Measurements from ENCODE around the gene TRPM1. TPM values are rescaled to one million over a fixed set of nuclear protein-coding genes. Genes with fewer than 3 reads are reported as not detected.

TRPM1 gene
- total RNA-seq, 1 donor from 2014 or later: not detected

DNA sequence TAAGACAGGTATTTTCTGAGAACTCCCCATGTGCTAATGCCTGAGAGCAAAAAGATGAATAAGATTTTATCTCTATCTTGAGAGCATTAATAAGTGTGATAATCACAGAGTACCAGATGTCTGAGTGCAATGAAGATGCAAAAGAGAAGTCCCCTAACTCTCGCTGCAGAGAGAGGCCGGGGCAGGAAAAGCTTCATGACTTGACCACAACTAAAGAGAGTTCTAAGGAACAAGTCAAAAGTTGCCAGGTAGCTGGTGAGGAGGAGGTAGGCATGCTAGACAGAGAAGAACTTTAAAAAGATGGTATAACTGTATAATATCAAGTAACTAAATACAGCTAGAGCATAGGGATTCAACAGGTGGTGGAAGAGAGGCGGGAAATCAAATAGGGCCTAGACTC lies 138.9 kb downstream of the TRPM1 start:
- Histone ChIP-seq H3K27ac (no peak overlapping the region), H3K27me3 (ENCODE audit: low read depth) (no peaks in the 10 kb centered on the region), H3K36me3 (peaks cover 92% of the 10 kb centered on the region), H3K9me3 (no peaks in the 10 kb centered on the region), H3K4me1 (no peaks in the 10 kb centered on the region), H3K4me3 (no peak overlapping the region)
- TF ChIP-seq, protein P1, sequence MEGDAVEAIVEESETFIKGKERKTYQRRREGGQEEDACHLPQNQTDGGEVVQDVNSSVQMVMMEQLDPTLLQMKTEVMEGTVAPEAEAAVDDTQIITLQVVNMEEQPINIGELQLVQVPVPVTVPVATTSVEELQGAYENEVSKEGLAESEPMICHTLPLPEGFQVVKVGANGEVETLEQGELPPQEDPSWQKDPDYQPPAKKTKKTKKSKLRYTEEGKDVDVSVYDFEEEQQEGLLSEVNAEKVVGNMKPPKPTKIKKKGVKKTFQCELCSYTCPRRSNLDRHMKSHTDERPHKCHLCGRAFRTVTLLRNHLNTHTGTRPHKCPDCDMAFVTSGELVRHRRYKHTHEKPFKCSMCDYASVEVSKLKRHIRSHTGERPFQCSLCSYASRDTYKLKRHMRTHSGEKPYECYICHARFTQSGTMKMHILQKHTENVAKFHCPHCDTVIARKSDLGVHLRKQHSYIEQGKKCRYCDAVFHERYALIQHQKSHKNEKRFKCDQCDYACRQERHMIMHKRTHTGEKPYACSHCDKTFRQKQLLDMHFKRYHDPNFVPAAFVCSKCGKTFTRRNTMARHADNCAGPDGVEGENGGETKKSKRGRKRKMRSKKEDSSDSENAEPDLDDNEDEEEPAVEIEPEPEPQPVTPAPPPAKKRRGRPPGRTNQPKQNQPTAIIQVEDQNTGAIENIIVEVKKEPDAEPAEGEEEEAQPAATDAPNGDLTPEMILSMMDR (IDR thresholded peaks at IDR 0.05): no peak
- DNase-seq (no peak), ATAC-seq (no peak)
- intact Hi-C loops (cut with DNase I): no loop called here

GRCh38 chr15:30962079-30962478 lies 139.4 kb downstream of the TRPM1 start:
- peaks cover 94% of the 10 kb centered on the region for H3K36me3 ChIP-seq
- DNase-seq: no peak
- TF ChIP-seq, protein P1 (IDR thresholded peaks at IDR 0.05): no peak

DNA sequence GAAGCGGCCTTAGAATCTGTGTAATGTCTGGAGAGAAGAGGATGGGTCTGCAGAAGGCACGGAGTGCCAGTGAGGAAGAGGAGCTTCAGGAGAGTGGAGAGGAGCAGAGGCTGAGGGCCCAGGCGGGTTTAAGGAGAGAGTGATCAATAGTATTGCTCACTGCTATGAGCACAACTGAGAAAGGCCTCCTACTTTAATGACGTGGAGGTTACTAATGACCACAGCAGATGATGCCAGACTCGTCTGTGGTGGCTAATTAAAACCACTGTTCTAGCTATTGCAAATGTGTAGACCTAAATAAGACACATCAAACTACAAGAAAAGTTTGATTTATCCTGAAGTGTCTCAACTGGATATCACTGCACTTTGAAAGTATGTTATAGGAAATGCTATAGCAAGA lies 143.3 kb downstream of the TRPM1 start:
- H3K27ac ChIP-seq: no peak overlapping the region
- H3K9me3 ChIP-seq: no peaks in the 10 kb centered on the region
- TF ChIP-seq, protein P1 (IDR thresholded peaks at IDR 0.05): no peak
- no peaks in the 10 kb centered on the region for H3K27me3 ChIP-seq (ENCODE audit: low read depth)
- no peak for ATAC-seq
- DNase-seq: no peak
- H3K4me3 ChIP-seq: no peak overlapping the region
- intact Hi-C loops (cut with DNase I): no loop called here
- peaks cover 4% of the 10 kb centered on the region for H3K4me1 ChIP-seq
- H3K36me3 ChIP-seq: peaks cover 98% of the 10 kb centered on the region

More at GRCh38 chr15:30962079-30962478, 139.4 kb downstream of the TRPM1 start:
- no peak for ATAC-seq
- Histone ChIP-seq H3K27ac (no peak overlapping the region), H3K4me3 (no peak overlapping the region), H3K27me3 (ENCODE audit: low read depth) (no peaks in the 10 kb centered on the region), H3K4me1 (no peaks in the 10 kb centered on the region), H3K9me3 (no peaks in the 10 kb centered on the region)
- intact Hi-C loops (cut with DNase I): no loop called here

GRCh38 chr15:30956216-30957124 lies 145.1 kb downstream of the TRPM1 start:
- Histone ChIP-seq H3K9me3 (no peaks in the 10 kb centered on the region), H3K27me3 (ENCODE audit: low read depth) (no peaks in the 10 kb centered on the region), H3K27ac (no peak overlapping the region), H3K4me3 (no peak overlapping the region), H3K36me3 (peaks cover 100% of the 10 kb centered on the region), H3K4me1 (peaks cover 4% of the 10 kb centered on the region)
- ATAC-seq (no peak), DNase-seq (no peak)
- intact Hi-C loops (cut with DNase I): no loop called here
- TF ChIP-seq, protein P1 (IDR thresholded peaks at IDR 0.05): no peak

DNA sequence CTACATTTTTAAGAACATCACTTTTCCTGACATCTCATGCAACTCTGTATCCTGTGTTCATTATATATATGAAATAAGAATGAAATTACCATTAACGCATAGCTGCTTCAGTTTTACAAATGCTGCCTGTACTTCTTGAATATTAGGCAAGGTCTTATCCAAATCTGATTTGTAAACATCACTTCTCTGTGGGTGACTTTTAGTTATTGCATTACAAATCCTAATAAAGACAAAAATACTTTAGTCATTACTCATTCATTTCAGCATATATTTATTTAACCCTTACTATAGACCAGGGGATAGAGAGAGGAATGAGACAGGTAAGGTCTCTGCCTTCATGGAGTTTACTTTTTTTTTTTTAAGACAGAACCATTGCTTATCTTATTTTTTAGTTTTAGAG lies 146.9 kb downstream of the TRPM1 start:
- Histone ChIP-seq H3K27ac (no peak overlapping the region), H3K4me1 (peaks cover 4% of the 10 kb centered on the region), H3K9me3 (no peaks in the 10 kb centered on the region), H3K36me3 (peaks cover 100% of the 10 kb centered on the region), H3K4me3 (no peak overlapping the region), H3K27me3 (ENCODE audit: low read depth) (no peaks in the 10 kb centered on the region)
- intact Hi-C loops (cut with DNase I): no loop called here
- TF ChIP-seq, protein P1 (IDR thresholded peaks at IDR 0.05): no peak
- DNase-seq (no peak), ATAC-seq (no peak)

Data from lower lobe of right lung (tissue), 2 donors.